Measurements from ENCODE around the gene AGBL4. TPM values are rescaled to one million over a fixed set of nuclear protein-coding genes. Genes with fewer than 3 reads are reported as not detected.

The AGBL4 gene
- total RNA-seq, 1 experiment from 2014 or later: not detected

DNA sequence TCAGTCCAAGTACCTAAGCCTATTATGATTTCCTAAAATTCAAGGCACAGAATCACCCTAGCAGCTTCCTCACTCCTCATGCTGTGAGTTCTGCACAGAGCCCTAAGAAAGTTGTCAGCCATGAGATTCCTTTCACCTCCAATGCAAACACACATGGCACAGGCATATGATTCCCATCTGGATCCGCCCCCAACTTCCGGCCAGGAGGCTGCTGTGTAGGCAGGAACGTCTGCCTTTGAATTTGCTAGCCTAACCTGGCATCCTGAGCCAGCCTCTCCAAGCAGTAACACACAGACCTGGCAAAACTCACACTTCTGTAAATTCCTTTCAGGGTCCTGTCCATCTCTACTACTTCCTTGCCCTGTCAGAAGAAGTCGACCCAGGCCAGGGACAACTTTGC, 726.0 kb downstream of the AGBL4 start:
- BruUV-seq (replicated peaks): no TSS peak
- CTCF ChIA-PET: no interaction called here
- no peak for TF ChIP-seq ZFX (IDR thresholded peaks at IDR 0.05)
- no peak for TF ChIP-seq EZH2 (IDR thresholded peaks at IDR 0.05)
- TF ChIP-seq, protein P1, sequence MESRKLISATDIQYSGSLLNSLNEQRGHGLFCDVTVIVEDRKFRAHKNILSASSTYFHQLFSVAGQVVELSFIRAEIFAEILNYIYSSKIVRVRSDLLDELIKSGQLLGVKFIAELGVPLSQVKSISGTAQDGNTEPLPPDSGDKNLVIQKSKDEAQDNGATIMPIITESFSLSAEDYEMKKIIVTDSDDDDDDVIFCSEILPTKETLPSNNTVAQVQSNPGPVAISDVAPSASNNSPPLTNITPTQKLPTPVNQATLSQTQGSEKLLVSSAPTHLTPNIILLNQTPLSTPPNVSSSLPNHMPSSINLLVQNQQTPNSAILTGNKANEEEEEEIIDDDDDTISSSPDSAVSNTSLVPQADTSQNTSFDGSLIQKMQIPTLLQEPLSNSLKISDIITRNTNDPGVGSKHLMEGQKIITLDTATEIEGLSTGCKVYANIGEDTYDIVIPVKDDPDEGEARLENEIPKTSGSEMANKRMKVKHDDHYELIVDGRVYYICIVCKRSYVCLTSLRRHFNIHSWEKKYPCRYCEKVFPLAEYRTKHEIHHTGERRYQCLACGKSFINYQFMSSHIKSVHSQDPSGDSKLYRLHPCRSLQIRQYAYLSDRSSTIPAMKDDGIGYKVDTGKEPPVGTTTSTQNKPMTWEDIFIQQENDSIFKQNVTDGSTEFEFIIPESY (IDR thresholded peaks at IDR 0.05; ENCODE audit: extremely low read depth, insufficient replicate concordance, low read length): no peak
- no peak for TF ChIP-seq ZNF274 (IDR thresholded peaks at IDR 0.05; ENCODE audit: low read depth, low read length)
- no peak for TF ChIP-seq YY1 (IDR thresholded peaks at IDR 0.05; ENCODE audit: extremely low read depth, insufficient replicate concordance, low read depth, low read length)
- no peak for TF ChIP-seq SP1 (IDR thresholded peaks at IDR 0.05; ENCODE audit: low read depth)
- TF ChIP-seq CEBPB (IDR thresholded peaks at IDR 0.05; ENCODE audit: low read depth): no peak
- no peak for TF ChIP-seq JUND (IDR thresholded peaks at IDR 0.05)
- no peak overlapping the region for H3K27ac ChIP-seq (ENCODE audit: low read depth, low read length)
- no peaks in the 10 kb centered on the region for H3K9me2 ChIP-seq (ENCODE audit: insufficient read depth)
- no peak overlapping the region for H3K9ac ChIP-seq (ENCODE audit: low read length)
- DNase-seq (ENCODE audit: low read depth, low spot score) (no peak), ATAC-seq (no peak)
- H2AFZ ChIP-seq (ENCODE audit: low read depth, low read length, poor library complexity, severe bottlenecking): no peak overlapping the region
- H3K79me2 ChIP-seq (ENCODE audit: insufficient read depth, low read length): no peaks in the 10 kb centered on the region
- RAD21 ChIA-PET (ENCODE audit: low non-redundant PET in 1 of 2, low total read pairs in 2 of 2, uncharacterized antibody in 2 of 2, unreplicated experiment in 2 of 2): no interaction called here
- H4K20me1 ChIP-seq (ENCODE audit: insufficient read depth): no peaks in the 10 kb centered on the region
- intact Hi-C loops (cut with micrococcal nuclease): no loop called here
- H3K4me2 ChIP-seq (ENCODE audit: low read length): no peak overlapping the region
- H3K4me3 ChIP-seq (replicated peaks in 1 of 2; ENCODE audit: low read depth in 1 of 2, low read length in 2 of 2): no peak overlapping the region
- no peaks in the 10 kb centered on the region for H3K4me1 ChIP-seq (ENCODE audit: control insufficient read depth in 1 of 2, insufficient read depth in 2 of 2, low read length in 2 of 2)
- peaks cover 0 to 26% of the 10 kb centered on the region in 2 experiments; a peak in 2 of 4 replicates for H3K9me3 ChIP-seq (ENCODE audit: control insufficient read depth in 1 of 2, insufficient read depth in 1 of 2, low read depth in 1 of 2, low read length in 2 of 2)
- H3K27me3 ChIP-seq (ENCODE audit: insufficient read depth, low read length): no peaks in the 10 kb centered on the region
- POLR2A ChIA-PET: no interaction called here
- no peaks in the 10 kb centered on the region for H3K36me3 ChIP-seq (ENCODE audit: control insufficient read depth in 1 of 2, insufficient read depth in 2 of 2, low read length in 2 of 2)

DNA sequence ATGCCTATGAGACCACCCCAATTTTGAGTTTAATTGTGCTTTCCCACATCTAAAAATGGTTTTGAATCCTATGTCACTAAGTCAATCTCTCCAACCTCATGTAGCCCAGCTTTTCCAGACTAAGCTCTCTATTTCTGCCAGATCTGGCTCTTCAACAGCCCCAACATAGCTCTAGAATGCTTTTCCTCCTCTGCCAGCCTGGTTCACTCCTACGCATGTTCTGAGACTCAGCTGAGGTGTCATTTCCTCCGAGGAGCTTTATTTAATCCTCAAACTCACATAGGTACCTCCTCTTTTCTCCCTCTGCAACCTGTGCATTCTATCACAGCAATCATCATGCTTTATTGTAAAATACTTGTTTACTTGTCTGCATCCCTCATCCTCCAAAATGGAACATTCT, 729.2 kb downstream of the AGBL4 start:
- RAD21 ChIA-PET (ENCODE audit: low non-redundant PET in 1 of 2, low total read pairs in 2 of 2, uncharacterized antibody in 2 of 2, unreplicated experiment in 2 of 2): no interaction called here
- H3K9me3 ChIP-seq (ENCODE audit: control insufficient read depth in 1 of 2, insufficient read depth in 1 of 2, low read depth in 1 of 2, low read length in 2 of 2): peaks cover 0 to 17% of the 10 kb centered on the region in 2 experiments; a peak in 2 of 4 replicates
- no peaks in the 10 kb centered on the region for H3K9me2 ChIP-seq (ENCODE audit: insufficient read depth)
- BruUV-seq (replicated peaks): no TSS peak
- H3K36me3 ChIP-seq (ENCODE audit: control insufficient read depth in 1 of 2, insufficient read depth in 2 of 2, low read length in 2 of 2): no peaks in the 10 kb centered on the region
- no peak overlapping the region for H3K27ac ChIP-seq (ENCODE audit: low read depth, low read length)
- ATAC-seq (no peak), DNase-seq (ENCODE audit: low read depth, low spot score) (no peak)
- H3K27me3 ChIP-seq (ENCODE audit: insufficient read depth, low read length): no peaks in the 10 kb centered on the region
- intact Hi-C loops (cut with micrococcal nuclease): no loop called here
- H3K79me2 ChIP-seq (ENCODE audit: insufficient read depth, low read length): no peaks in the 10 kb centered on the region
- no peaks in the 10 kb centered on the region for H4K20me1 ChIP-seq (ENCODE audit: insufficient read depth)
- no peak overlapping the region for H2AFZ ChIP-seq (ENCODE audit: low read depth, low read length, poor library complexity, severe bottlenecking)
- no peaks in the 10 kb centered on the region for H3K4me1 ChIP-seq (ENCODE audit: control insufficient read depth in 1 of 2, insufficient read depth in 2 of 2, low read length in 2 of 2)
- H3K9ac ChIP-seq (ENCODE audit: low read length): no peak overlapping the region
- H3K4me3 ChIP-seq (replicated peaks in 1 of 2; ENCODE audit: low read depth in 1 of 2, low read length in 2 of 2): no peak overlapping the region
- no peak overlapping the region for H3K4me2 ChIP-seq (ENCODE audit: low read length)
- POLR2A ChIA-PET: no interaction called here
- CTCF ChIA-PET: no interaction called here
- TF ChIP-seq CEBPB (IDR thresholded peaks at IDR 0.05; ENCODE audit: low read depth) (no peak), EGR1 (IDR thresholded peaks at IDR 0.05; ENCODE audit: low read depth) (no peak), ELF1 (IDR thresholded peaks at IDR 0.05; ENCODE audit: borderline replicate concordance, low read depth) (no peak), EZH2 (IDR thresholded peaks at IDR 0.05) (no peak), POLR2A (IDR thresholded peaks at IDR 0.05; ENCODE audit: borderline replicate concordance, extremely low read depth, insufficient read depth, insufficient read length) (no peak), EZH2phosphoT487 (IDR thresholded peaks at IDR 0.05; ENCODE audit: borderline replicate concordance) (no peak), SRF (IDR thresholded peaks at IDR 0.05; ENCODE audit: low read depth) (no peak), TCF7L2 (IDR thresholded peaks at IDR 0.05; ENCODE audit: borderline replicate concordance, extremely low read depth, insufficient read depth, insufficient read length) (no peak), SIN3A (IDR thresholded peaks at IDR 0.05; ENCODE audit: low read depth) (no peak), CBX3 (IDR thresholded peaks at IDR 0.05; ENCODE audit: low read depth) (no peak), SP1 (IDR thresholded peaks at IDR 0.05; ENCODE audit: low read depth) (no peak), ZFX (IDR thresholded peaks at IDR 0.05) (no peak), YY1 (IDR thresholded peaks at IDR 0.05; ENCODE audit: extremely low read depth, insufficient replicate concordance, low read depth, low read length) (no peak)
- TF ChIP-seq, protein P2, sequence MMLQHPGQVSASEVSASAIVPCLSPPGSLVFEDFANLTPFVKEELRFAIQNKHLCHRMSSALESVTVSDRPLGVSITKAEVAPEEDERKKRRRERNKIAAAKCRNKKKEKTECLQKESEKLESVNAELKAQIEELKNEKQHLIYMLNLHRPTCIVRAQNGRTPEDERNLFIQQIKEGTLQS (IDR thresholded peaks at IDR 0.05): no peak

Measured in HCT116 (cell line).